NB4 (cell line): ENCODE data around the gene ZFYVE1.
"Not testable (repeated sequence)": the region's sequence is repeated elsewhere in the genome, so short reads cannot be mapped to it uniquely, and the experiment has no call there.

Experiments used
- DNase-seq: peaks from one replicate; pipeline ENCODE4 v3.0.0; 2010; ENCODE audit warnings: low read depth
- H3K4me3 ChIP-seq: one replicate; pipeline ENCODE4 v1.5.1; 2011; ENCODE audit warnings: mild to moderate bottlenecking, low read depth, low read length, moderate library complexity
- CTCF ChIP-seq: IDR thresholded peaks from one replicate; pipeline ENCODE4 v1.5.1; 2012; ENCODE audit warnings: low read depth, low read length
- MAX ChIP-seq: IDR thresholded peaks from 2 replicates; pipeline ENCODE4 v1.6.1; 2011; ENCODE audit warnings: low read depth, low read length
- MYC ChIP-seq: IDR thresholded peaks from 2 replicates; pipeline ENCODE4 v1.6.1; 2011; ENCODE audit warnings: low read depth, low read length
- POLR2A ChIP-seq: IDR thresholded peaks from 2 replicates; pipeline ENCODE4 v1.6.1; 2011; ENCODE audit warnings: mild to moderate bottlenecking; ENCODE audit not compliant: insufficient read length; ENCODE audit errors: extremely low read depth

ZFYVE1 gene

GRCh38 chr14:73007835-73008234, 19.1 kb downstream of the ZFYVE1 start:
- no peak overlapping the region for H3K4me3 ChIP-seq
- DNase-seq, result no peak
- TF ChIP-seq POLR2A (no peak), MYC (no peak), MAX (no peak)

- not testable (repeated sequence) for DNase-seq, H3K4me3 ChIP-seq
These were observed 22.3 kb downstream of the ZFYVE1 start for GRCh38 chr14:73004641-73005040.

- no peak for DNase-seq
- H3K4me3 ChIP-seq, result no peak overlapping the region
- no peak for TF ChIP-seq POLR2A
- TF ChIP-seq CTCF, result no peak
- no peak for TF ChIP-seq MYC
- no peak for TF ChIP-seq MAX
These were observed 23.2 kb downstream of the ZFYVE1 start for GRCh38 chr14:73003681-73004080.

GRCh38 chr14:73000073-73000472, 26.8 kb downstream of the ZFYVE1 start:
- TF ChIP-seq MYC (no peak), POLR2A (no peak)
- no peak for DNase-seq
- H3K4me3 ChIP-seq, result no peak overlapping the region

- no peak overlapping the region for H3K4me3 ChIP-seq
- TF ChIP-seq MYC, result no peak
- TF ChIP-seq CTCF, result no peak
- TF ChIP-seq MAX, result no peak
- TF ChIP-seq POLR2A, result no peak
- DNase-seq, result no peak
These were observed 27.6 kb downstream of the ZFYVE1 start for GRCh38 chr14:72999316-72999715.

GRCh38 chr14:72998252-72998903, 28.5 kb downstream of the ZFYVE1 start:
- no peak for DNase-seq
- TF ChIP-seq CTCF (no peak), MYC (no peak), POLR2A (no peak), MAX (no peak)
- H3K4me3 ChIP-seq, result no peak overlapping the region

- DNase-seq, result no peak
- no peak overlapping the region for H3K4me3 ChIP-seq
- TF ChIP-seq POLR2A (no peak), MYC (no peak), MAX (no peak), CTCF (no peak)
These were observed 30.0 kb downstream of the ZFYVE1 start for GRCh38 chr14:72996916-72997315.
